ENCODE measurements around the gene POU1F1.
A peak's percentile ranks its signal among the peaks of the same experiment; 100 is the strongest.

The POU1F1 gene

DNA sequence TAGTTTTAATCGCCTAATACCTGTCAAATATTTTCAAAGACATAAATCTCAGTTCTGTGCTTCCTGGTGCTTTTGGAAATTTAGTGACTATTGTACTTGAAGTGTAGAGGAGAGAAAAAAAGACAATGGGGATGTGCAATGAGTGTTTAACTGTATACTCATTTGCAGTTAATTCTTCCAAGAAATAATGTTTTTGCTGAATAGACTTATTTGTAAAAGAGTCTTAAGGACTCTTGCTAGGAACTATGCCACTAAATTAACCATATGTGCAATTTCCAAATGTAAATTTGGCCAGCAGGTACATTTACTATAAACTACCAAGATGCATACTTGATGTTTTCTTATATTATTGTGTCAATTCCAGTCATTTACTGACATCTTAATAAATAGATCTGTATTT is 47.3 kb downstream of the POU1F1 start:
- H3K27ac Mint-ChIP-seq = no peak overlapping the region
- peaks cover 44% of the 10 kb centered on the region for H3K4me1 Mint-ChIP-seq
- TF ChIP-seq, protein P1, sequence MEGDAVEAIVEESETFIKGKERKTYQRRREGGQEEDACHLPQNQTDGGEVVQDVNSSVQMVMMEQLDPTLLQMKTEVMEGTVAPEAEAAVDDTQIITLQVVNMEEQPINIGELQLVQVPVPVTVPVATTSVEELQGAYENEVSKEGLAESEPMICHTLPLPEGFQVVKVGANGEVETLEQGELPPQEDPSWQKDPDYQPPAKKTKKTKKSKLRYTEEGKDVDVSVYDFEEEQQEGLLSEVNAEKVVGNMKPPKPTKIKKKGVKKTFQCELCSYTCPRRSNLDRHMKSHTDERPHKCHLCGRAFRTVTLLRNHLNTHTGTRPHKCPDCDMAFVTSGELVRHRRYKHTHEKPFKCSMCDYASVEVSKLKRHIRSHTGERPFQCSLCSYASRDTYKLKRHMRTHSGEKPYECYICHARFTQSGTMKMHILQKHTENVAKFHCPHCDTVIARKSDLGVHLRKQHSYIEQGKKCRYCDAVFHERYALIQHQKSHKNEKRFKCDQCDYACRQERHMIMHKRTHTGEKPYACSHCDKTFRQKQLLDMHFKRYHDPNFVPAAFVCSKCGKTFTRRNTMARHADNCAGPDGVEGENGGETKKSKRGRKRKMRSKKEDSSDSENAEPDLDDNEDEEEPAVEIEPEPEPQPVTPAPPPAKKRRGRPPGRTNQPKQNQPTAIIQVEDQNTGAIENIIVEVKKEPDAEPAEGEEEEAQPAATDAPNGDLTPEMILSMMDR (IDR thresholded peaks at IDR 0.05; ENCODE audit: unreplicated experiment in 3 of 3) = no peak
- H3K4me3 Mint-ChIP-seq = peak overlapping the region; percentile 98 to 100 (median 98)
- H3K36me3 Mint-ChIP-seq (ENCODE audit: low read depth) = peaks cover 6% of the 10 kb centered on the region
- H3K9me3 Mint-ChIP-seq = no peaks in the 10 kb centered on the region
- H3K27me3 Mint-ChIP-seq (ENCODE audit: low read depth) = no peaks in the 10 kb centered on the region

DNA sequence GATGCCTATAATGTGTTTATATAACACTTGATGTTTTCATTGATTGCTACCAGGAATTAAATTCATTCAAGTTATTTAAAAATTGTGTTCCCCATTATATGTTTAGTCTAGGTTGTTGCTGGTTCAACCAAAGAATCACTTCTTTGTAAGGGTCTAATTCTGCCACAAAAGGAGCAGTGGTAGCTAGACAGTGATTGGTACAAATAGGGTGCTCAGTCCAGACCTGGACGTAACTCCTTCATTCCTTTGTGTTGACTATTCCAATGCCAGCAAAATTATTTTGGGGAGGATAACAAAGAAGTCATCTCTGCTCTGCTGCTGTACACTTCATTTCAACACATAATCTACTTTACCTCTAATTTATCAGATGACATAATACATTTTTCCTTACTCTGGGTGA is 48.1 kb downstream of the POU1F1 start:
- peak overlapping the region; percentile 98 to 100 (median 98) for H3K4me3 Mint-ChIP-seq
- H3K27ac Mint-ChIP-seq = peak overlapping the region; percentile 17 to 99 (median 35)
- H3K36me3 Mint-ChIP-seq (ENCODE audit: low read depth) = peaks cover 6% of the 10 kb centered on the region
- TF ChIP-seq, protein P1 (IDR thresholded peaks at IDR 0.05; ENCODE audit: unreplicated experiment in 3 of 3) = no peak
- H3K4me1 Mint-ChIP-seq = peaks cover 44% of the 10 kb centered on the region
- H3K27me3 Mint-ChIP-seq (ENCODE audit: low read depth) = no peaks in the 10 kb centered on the region
- no peaks in the 10 kb centered on the region for H3K9me3 Mint-ChIP-seq

DNA sequence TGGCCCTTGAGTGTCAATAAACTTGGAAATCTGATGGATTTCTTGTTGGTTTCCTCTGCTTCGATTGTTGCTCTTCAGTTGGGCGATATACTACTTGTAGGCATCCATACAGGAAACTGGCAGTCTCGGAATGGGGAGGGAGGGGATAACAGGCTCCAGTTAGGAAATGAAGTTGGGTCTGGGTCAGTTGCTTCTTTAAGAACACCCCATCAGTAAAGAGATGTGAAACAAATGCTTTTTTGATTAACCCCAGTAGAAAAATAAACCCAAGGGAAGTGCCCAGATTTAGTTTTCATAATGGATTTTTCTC is 48.6 kb downstream of the POU1F1 start:
- Mint-ChIP-seq H3K36me3 (ENCODE audit: low read depth) (peaks cover 6% of the 10 kb centered on the region), H3K9me3 (no peaks in the 10 kb centered on the region)
- TF ChIP-seq, protein P1 (IDR thresholded peaks at IDR 0.05; ENCODE audit: unreplicated experiment in 3 of 3) = no peak

DNA sequence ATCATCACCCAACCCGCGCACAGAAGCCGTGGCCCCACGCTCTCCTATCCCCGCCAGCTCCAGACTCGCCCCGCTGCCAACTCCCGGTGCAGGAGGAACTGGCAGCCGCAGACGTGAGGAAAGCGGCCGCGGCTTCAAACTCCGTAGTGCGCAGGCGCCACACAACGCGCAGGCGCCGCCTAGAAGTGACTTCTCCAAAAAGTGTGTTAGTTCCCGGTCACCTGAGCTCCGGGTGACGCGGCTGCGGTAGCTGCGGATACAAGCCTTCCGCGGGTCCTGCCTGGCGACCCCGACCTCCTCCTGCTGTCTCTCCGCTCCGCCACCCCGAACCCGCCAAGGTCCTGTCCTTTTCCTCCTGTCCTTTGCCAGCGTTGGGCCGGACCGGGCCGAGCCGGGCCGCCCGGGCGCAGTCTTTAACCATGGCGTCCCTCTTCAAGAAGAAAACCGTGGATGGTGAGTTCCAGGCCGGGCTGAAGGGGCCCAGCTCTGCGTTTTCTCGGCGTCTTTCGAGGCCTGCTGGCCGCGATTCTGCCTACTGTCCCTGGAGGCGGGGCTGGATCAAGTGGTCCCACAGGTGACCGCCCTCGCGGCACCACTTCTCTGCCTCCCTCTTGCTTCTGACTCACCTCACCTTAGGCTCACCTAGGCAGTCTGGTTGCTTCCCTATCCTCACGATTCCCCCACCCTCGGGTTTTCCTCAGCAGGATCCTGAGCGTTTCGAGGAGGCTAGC is 49.1 kb downstream of the POU1F1 start, which contains the start of gene CHMP2B:
Gene CHMP2B, plus strand, starts transcription at position 206 of the 731 bp plus-strand sequence. Its CDS starts 214 bp downstream, at position 420.
- Mint-ChIP-seq H3K4me3 (peak within 1 kb of the TSS; percentile 98 to 100 (median 98)), H3K4me1 (peaks cover 37% of the 10 kb centered on the region), H3K36me3 (ENCODE audit: low read depth) (peaks cover 6% of the 10 kb centered on the region), H3K9me3 (no peaks in the 10 kb centered on the region), H3K27ac (peak within 1 kb of the TSS; percentile 93 to 99 (median 97)), H3K27me3 (ENCODE audit: low read depth) (no peaks in the 10 kb centered on the region)
- TF ChIP-seq, protein P1 (IDR thresholded peaks at IDR 0.05; ENCODE audit: unreplicated experiment in 3 of 3) = no peak

More for the DNA sequence above, 48.6 kb downstream of the POU1F1 start:
- Mint-ChIP-seq H3K27me3 (ENCODE audit: low read depth) (no peaks in the 10 kb centered on the region), H3K27ac (peak overlapping the region; percentile 93 to 99 (median 97)), H3K4me3 (peak overlapping the region; percentile 98 to 100 (median 98)), H3K4me1 (peaks cover 38% of the 10 kb centered on the region)

DNA sequence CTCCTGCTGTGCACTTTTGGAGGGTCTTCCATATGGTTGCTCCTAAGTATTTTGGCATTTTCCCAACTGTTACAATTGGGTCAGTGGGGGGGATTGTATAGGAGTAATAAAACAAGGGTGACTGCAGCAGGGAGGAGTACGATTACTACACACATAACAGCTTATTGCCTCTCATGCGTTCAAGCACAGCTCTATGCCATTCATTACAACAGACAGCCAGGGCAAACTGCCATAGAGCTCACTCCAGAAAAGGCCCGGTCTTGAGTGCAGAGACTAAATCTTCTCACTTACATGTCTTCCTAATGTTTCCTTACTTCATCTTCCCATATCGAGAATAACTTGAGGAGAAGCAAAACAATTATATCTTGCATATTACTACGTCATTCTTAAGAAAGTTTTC is 50.7 kb downstream of the POU1F1 start:
- Mint-ChIP-seq H3K4me3 (peak overlapping the region; percentile 78 to 100 (median 87)), H3K27me3 (ENCODE audit: low read depth) (no peaks in the 10 kb centered on the region), H3K4me1 (peaks cover 32% of the 10 kb centered on the region), H3K9me3 (no peaks in the 10 kb centered on the region), H3K27ac (peak overlapping the region; percentile 9 to 66 (median 53)), H3K36me3 (ENCODE audit: low read depth) (no peaks in the 10 kb centered on the region)
- TF ChIP-seq, protein P1 (IDR thresholded peaks at IDR 0.05; ENCODE audit: unreplicated experiment in 3 of 3) = no peak

DNA sequence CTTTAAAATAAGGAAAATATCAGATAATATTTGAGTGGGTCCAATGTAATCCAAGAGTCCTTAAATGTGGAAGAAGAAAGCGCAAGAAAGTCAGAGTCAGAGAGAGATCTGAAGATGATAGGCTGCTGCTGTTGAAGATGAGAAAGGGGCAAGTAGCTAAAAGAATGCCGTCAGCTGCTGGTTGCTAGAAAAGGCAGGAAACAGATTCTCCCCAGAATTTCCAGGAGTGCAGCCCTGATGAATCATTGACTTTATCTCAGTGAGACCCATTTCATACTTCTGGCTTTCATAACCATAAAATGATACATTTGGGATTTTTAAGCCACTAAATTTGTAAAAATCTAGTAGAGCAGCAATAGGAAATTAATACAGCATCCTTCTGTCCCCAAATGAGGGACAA is 56.8 kb downstream of the POU1F1 start:
- Mint-ChIP-seq H3K27ac (no peak overlapping the region), H3K27me3 (ENCODE audit: low read depth) (peaks cover 3% of the 10 kb centered on the region), H3K4me1 (no peaks in the 10 kb centered on the region), H3K9me3 (no peaks in the 10 kb centered on the region), H3K4me3 (no peak overlapping the region), H3K36me3 (ENCODE audit: low read depth) (no peaks in the 10 kb centered on the region)
- TF ChIP-seq, protein P1 (IDR thresholded peaks at IDR 0.05; ENCODE audit: unreplicated experiment in 3 of 3) = no peak
